ENCODE results near the gene KCNIP4. TPM values are rescaled to one million over a fixed set of nuclear protein-coding genes. Genes with fewer than 3 reads are reported as not detected.

Gene KCNIP4
- total RNA-seq, 6 experiments from 2014 or later = not detected

DNA sequence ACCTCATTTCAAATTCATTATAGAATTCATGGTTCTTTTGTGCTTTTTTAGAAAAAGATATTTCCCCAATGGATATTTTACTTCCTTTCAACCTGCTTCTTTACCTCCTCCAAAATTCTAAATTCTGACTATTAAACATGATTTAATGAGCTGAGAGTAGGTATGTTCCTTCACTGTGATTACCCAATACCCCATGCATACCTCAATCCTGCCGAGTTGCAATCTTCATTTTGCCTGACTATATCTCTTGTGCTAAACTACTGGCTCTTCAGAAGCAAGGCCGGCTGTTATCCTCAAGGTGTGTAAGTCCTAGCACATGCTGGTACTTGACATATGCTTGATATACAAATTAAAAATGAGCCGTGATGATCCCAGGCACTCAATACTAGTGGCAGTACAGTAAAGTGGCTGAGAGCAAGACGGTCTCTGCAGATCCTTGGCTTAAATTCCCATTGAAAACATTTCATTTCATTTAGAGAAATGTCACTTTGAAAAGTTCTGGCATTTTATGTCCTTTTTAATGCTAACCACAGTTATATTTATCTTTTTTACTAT is 320.4 kb downstream of the KCNIP4 start:
- intact Hi-C loops (cut with DNase I) = no loop called here
- Histone ChIP-seq H3K27me3 (no peaks in the 10 kb centered on the region), H3K36me3 (no peaks in the 10 kb centered on the region), H3K27ac (no peak overlapping the region), H3K4me1 (no peaks in the 10 kb centered on the region), H3K4me3 (no peak overlapping the region), H3K9me3 (no peaks in the 10 kb centered on the region)
- TF ChIP-seq POLR2A (IDR thresholded peaks at IDR 0.05) = no peak
- TF ChIP-seq, protein P1, sequence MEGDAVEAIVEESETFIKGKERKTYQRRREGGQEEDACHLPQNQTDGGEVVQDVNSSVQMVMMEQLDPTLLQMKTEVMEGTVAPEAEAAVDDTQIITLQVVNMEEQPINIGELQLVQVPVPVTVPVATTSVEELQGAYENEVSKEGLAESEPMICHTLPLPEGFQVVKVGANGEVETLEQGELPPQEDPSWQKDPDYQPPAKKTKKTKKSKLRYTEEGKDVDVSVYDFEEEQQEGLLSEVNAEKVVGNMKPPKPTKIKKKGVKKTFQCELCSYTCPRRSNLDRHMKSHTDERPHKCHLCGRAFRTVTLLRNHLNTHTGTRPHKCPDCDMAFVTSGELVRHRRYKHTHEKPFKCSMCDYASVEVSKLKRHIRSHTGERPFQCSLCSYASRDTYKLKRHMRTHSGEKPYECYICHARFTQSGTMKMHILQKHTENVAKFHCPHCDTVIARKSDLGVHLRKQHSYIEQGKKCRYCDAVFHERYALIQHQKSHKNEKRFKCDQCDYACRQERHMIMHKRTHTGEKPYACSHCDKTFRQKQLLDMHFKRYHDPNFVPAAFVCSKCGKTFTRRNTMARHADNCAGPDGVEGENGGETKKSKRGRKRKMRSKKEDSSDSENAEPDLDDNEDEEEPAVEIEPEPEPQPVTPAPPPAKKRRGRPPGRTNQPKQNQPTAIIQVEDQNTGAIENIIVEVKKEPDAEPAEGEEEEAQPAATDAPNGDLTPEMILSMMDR (IDR thresholded peaks at IDR 0.05) = no peak
- WGBS (ENCODE audit: insufficient coverage, low coverage, low lambda C conversion rate, missing lambda C conversion rate) = 73% methylated on average over 4 of the region's 4 CpGs
- no peak for ATAC-seq
- no peak for DNase-seq

DNA sequence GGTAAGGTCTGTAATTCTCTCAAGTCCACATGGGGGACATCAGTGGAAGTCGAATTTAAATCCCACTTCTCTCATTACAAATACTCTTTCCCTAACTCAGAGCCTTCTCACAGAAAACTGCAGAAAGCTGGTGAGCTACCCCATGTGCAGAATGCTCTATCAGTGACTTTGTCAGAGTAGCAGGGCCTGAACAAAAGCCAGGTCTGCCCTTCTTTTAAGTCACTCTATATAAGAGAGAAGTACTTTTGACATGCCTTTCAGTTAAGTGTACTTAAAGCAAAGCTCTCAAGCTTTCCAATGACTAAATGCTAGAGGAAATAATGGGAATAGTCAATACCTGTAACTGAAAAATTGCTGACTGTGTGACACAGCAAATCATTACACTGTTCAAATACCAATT is 323.1 kb downstream of the KCNIP4 start:
- ATAC-seq (no peak), DNase-seq (no peak)
- Histone ChIP-seq H3K4me1 (no peaks in the 10 kb centered on the region), H3K4me3 (no peak overlapping the region), H3K27me3 (no peaks in the 10 kb centered on the region), H3K9me3 (no peaks in the 10 kb centered on the region), H3K36me3 (no peaks in the 10 kb centered on the region), H3K27ac (no peak overlapping the region)
- intact Hi-C loops (cut with DNase I) = no loop called here
- TF ChIP-seq, protein P1 (IDR thresholded peaks at IDR 0.05) = no peak
- TF ChIP-seq POLR2A (IDR thresholded peaks at IDR 0.05) = no peak
- WGBS (ENCODE audit: insufficient coverage, low coverage, low lambda C conversion rate, missing lambda C conversion rate) = 27% methylated on average over 1 of the region's 1 CpG

DNA sequence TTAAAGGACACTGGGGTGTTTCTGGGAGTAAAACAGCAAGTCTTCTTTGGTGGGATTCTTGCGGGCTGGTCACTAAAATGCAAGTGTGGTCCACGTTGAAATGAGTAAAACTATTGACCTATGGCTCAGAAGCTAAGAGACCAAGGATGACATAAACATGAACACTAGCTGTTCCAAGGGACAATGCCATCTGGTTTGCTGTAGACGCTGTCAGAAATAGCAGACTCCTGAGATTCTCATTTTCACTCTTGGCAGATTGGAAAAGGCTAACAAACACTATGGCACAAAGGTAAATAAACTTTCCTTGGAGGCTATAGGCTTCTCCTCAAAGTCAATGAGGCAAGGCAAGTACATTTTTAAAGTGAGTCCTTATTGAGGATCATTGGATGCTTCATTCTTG is 343.6 kb downstream of the KCNIP4 start:
- no peaks in the 10 kb centered on the region for H3K9me3 ChIP-seq
- H3K27ac ChIP-seq = no peak overlapping the region
- H3K4me1 ChIP-seq = no peaks in the 10 kb centered on the region
- intact Hi-C loops (cut with DNase I) = no loop called here
- DNase-seq = no peak
- ATAC-seq = no peak
- no peaks in the 10 kb centered on the region for H3K27me3 ChIP-seq
- TF ChIP-seq, protein P1 (IDR thresholded peaks at IDR 0.05) = no peak
- no peak for TF ChIP-seq POLR2A (IDR thresholded peaks at IDR 0.05)
- no peak overlapping the region for H3K4me3 ChIP-seq
- WGBS (ENCODE audit: insufficient coverage, low coverage, low lambda C conversion rate, missing lambda C conversion rate) = 40% methylated on average over 3 of the region's 3 CpGs
- H3K36me3 ChIP-seq = no peaks in the 10 kb centered on the region

DNA sequence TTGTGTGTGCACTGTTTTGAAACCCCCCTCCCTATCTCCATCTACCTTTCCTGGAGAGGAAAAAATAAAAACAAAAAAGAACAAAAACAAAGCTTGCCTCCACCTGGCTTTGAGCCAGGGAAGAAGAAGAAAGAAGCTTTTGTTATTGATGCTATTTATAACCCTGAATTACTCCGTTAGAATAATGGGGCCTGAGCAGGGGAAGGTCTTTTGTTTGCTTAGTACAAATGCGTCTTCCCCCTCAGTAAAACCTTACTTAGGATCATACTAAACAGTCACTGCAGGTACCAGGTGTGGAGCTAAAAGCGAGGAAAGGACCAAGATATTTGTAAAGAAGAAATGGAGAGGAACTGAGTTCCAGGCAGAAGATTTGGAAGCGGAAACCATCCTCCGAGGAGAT is 352.1 kb downstream of the KCNIP4 start:
- ATAC-seq (no peak), DNase-seq (no peak)
- intact Hi-C loops (cut with DNase I) = no loop called here
- H3K4me3 ChIP-seq = no peak overlapping the region
- H3K36me3 ChIP-seq = no peaks in the 10 kb centered on the region
- no peak for TF ChIP-seq POLR2A (IDR thresholded peaks at IDR 0.05)
- TF ChIP-seq, protein P1 (IDR thresholded peaks at IDR 0.05) = no peak
- H3K4me1 ChIP-seq = no peaks in the 10 kb centered on the region
- no peaks in the 10 kb centered on the region for H3K27me3 ChIP-seq
- WGBS (ENCODE audit: insufficient coverage, low coverage, low lambda C conversion rate, missing lambda C conversion rate) = 46% methylated on average over 5 of the region's 5 CpGs
- H3K9me3 ChIP-seq = no peaks in the 10 kb centered on the region
- no peak overlapping the region for H3K27ac ChIP-seq

DNA sequence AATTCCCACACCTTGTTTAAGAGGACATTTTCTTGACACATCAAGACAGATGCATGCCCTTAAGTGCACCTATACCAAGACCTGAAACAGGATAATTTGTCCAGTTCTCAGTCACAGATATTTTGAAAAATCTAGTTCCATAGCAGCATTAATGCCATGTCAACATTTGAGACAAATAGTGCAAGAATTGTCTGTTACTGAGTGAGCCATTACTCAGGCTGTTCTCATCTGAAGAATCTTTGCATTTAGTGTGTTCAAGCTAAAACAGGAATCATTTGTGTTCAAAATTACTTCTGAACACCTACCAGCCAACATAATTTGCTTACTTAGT is 354.9 kb downstream of the KCNIP4 start:
- intact Hi-C loops (cut with DNase I) = no loop called here
- TF ChIP-seq, protein P1 (IDR thresholded peaks at IDR 0.05) = no peak
- no peak for TF ChIP-seq POLR2A (IDR thresholded peaks at IDR 0.05)
- H3K27me3 ChIP-seq = no peaks in the 10 kb centered on the region
- H3K27ac ChIP-seq = no peak overlapping the region
- DNase-seq = no peak
- ATAC-seq = no peak
- no peaks in the 10 kb centered on the region for H3K9me3 ChIP-seq
- no peak overlapping the region for H3K4me3 ChIP-seq
- no peaks in the 10 kb centered on the region for H3K4me1 ChIP-seq
- H3K36me3 ChIP-seq = no peaks in the 10 kb centered on the region
